ENCODE data around the gene ARMC7. TPM values are rescaled to one million over a fixed set of nuclear protein-coding genes. Genes with fewer than 3 reads are reported as not detected.
"Not testable (repeated sequence)": the region's sequence is repeated elsewhere in the genome, so short reads cannot be mapped to it uniquely, and the experiment has no call there.

ARMC7 gene
- total RNA-seq, 4 donors from 2014 or later, result 3.5 to 10.3 (median 6.7) TPM

DNA sequence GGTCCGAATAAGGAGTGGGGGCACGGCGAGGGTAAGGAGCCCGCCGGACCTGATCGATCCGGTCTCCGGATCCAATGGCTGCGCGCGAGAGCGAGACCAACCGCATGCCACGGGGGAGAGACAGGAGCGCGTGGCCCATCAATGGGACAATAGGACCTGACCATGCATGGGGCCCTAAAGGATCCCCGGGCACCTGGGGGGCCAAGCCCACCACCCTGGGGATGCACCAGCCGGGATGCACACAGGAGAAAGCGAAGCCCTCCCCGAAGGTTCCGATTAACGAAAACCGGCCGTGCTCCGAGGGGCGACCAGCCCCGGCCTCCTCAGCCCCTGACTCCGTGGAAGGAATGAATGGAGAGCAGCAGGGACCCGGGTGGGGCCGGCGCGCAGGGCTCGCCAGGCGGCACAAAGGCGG lies 44.0 kb downstream of the ARMC7 start:
- Histone ChIP-seq H3K4me3 (peak overlapping the region; percentile 74 to 97 (median 87)), H3K9me3 (no peaks in the 10 kb centered on the region), H3K27ac (replicated peaks in 1 of 4) (peak overlapping the region; percentile 60 to 86 (median 80)), H3K4me1 (peaks cover 11 to 23% (median 21%) of the 10 kb centered on the region in 4 donors), H3K36me3 (no peaks in the 10 kb centered on the region), H3K27me3 (no peaks in the 10 kb centered on the region)
- TF ChIP-seq EP300 (IDR thresholded peaks at IDR 0.05) (no peak), POLR2A (IDR thresholded peaks at IDR 0.05; ENCODE audit: low read depth) (no peak), POLR2AphosphoS5 (IDR thresholded peaks at IDR 0.05) (no peak)
- TF ChIP-seq, protein P1, sequence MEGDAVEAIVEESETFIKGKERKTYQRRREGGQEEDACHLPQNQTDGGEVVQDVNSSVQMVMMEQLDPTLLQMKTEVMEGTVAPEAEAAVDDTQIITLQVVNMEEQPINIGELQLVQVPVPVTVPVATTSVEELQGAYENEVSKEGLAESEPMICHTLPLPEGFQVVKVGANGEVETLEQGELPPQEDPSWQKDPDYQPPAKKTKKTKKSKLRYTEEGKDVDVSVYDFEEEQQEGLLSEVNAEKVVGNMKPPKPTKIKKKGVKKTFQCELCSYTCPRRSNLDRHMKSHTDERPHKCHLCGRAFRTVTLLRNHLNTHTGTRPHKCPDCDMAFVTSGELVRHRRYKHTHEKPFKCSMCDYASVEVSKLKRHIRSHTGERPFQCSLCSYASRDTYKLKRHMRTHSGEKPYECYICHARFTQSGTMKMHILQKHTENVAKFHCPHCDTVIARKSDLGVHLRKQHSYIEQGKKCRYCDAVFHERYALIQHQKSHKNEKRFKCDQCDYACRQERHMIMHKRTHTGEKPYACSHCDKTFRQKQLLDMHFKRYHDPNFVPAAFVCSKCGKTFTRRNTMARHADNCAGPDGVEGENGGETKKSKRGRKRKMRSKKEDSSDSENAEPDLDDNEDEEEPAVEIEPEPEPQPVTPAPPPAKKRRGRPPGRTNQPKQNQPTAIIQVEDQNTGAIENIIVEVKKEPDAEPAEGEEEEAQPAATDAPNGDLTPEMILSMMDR (IDR thresholded peaks at IDR 0.05), result no peak
- DNase-seq (ENCODE audit: extremely low spot score), result no peak
- 0% methylated on average over 15 of the region's 35 CpGs for WGBS
- intact Hi-C loops (cut with DNase I), result no loop called here

DNA sequence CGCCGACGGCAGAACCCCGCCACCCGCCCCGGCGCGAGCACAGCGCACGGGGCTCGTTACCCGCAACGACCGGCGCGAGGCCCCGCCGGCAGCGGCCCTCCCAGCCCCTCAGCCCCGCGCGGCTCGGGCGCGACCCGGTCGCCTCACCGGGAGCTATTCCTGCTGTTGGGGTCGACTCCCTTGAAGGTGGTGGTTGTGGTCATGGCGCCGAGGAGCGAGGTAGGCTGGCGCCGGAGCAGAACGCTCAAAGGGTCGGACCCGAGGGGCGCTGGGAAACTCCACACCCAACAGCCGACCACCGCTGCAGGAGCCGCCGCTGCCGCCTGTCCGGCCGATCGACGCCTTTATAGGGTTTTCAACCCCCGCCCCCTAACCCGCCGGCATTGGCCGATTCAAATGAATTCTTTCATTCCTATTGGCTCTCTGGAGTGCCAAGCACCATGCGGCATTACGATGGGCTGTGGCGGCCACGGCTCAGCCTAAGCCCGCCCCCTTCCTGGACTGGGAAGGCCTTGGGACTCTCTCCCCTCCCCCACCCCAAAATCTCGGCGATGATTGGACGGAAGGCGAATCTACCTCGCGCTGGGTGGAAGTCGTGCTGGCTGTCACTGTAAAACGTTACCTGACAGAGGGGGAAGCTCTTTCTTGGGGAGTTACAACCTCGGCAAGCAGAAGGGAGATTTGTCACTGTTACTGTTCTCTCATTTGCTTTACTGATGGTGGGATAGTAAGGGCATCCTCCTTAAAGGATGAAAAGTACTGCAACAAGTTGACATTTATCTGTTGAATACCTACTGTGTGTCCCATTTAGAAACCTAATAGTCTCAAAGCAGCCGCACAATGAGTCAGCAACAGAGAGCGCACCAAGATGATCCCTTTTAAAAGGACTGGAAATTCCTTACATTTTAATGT lies 44.7 kb downstream of the ARMC7 start, which contains the start of gene JPT1:
TSS of gene JPT1 (minus strand) at position 318 of the 912 bp plus-strand sequence. CDS start at position 203, 115 bp downstream.
- Histone ChIP-seq H3K36me3 (peaks cover 0 to under 1% (median 0%) of the 10 kb centered on the region in 4 donors), H3K27me3 (no peaks in the 10 kb centered on the region), H3K4me1 (peaks cover 11 to 23% (median 21%) of the 10 kb centered on the region in 4 donors), H3K27ac (replicated peaks in 1 of 4) (peak within 1 kb of the TSS; percentile 60 to 86 (median 80)), H3K4me3 (peak within 1 kb of the TSS; percentile 74 to 97 (median 87)), H3K9me3 (no peaks in the 10 kb centered on the region)
- TF ChIP-seq POLR2A (IDR thresholded peaks at IDR 0.05; ENCODE audit: low read depth) (peak; percentile 96), EP300 (IDR thresholded peaks at IDR 0.05) (no peak), POLR2AphosphoS5 (IDR thresholded peaks at IDR 0.05) (peak; percentile 90 to 99)
- TF ChIP-seq, protein P1 (IDR thresholded peaks at IDR 0.05), result no peak
- peak; percentile 100 for DNase-seq (ENCODE audit: extremely low spot score)
- 5% methylated on average over 28 of the region's 67 CpGs for WGBS
- intact Hi-C loops (cut with DNase I), result no loop called here

DNA sequence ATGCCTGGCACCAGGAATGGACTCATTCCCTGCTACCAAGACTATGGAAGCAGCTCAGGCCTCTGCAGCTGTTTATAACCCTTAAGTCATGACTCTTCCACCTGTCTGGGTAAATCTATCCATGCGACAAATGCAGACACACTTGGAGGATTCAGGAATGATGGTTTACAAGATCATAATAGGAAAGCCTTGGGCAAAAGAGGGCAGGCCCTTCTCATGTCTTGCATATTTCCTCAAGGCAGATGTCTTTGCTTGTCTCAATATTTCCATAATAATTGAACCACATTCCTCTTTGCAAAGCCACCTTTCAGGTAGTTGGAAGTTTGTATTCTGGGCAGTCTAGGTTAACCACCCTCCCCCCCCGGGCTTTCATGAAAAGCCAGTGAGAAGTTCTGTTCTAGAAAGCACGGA lies 45.4 kb downstream of the ARMC7 start:
- WGBS, result 95% methylated on average over 3 of the region's 3 CpGs
- no peak for DNase-seq (ENCODE audit: extremely low spot score)
- peaks cover 11 to 23% (median 21%) of the 10 kb centered on the region in 4 donors for H3K4me1 ChIP-seq
- TF ChIP-seq POLR2AphosphoS5 (IDR thresholded peaks at IDR 0.05) (no peak), EP300 (IDR thresholded peaks at IDR 0.05) (no peak), POLR2A (IDR thresholded peaks at IDR 0.05; ENCODE audit: low read depth) (no peak)
- TF ChIP-seq, protein P1 (IDR thresholded peaks at IDR 0.05), result no peak
- peaks cover 0 to 8% (median 0%) of the 10 kb centered on the region in 4 donors for H3K36me3 ChIP-seq
- H3K4me3 ChIP-seq, result peak overlapping the region in 2 of 4 donors; percentile 79 to 95
- no peaks in the 10 kb centered on the region for H3K27me3 ChIP-seq
- intact Hi-C loops (cut with DNase I), result no loop called here
- no peaks in the 10 kb centered on the region for H3K9me3 ChIP-seq
- H3K27ac ChIP-seq (replicated peaks in 1 of 4), result peak overlapping the region in 2 of 4 donors; percentile 52 to 86

DNA sequence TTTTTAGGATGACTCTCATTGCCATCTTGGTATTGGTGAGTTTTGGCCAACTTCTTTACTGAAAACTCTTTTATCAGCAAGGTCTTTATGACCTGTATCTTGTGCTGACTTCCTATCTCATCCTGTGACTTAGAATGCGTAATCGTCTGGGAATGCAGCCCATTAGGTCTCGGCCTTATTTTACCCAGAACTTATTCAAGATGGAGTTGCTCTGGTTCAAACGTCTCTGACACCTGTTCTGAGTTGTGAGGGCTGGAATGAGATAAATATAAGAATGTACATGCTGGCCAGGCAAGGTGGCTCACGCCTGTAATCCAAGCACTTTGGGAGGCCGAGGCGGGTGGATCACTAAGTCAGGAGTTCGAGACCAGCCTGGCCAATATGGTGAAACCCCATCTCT lies 48.7 kb downstream of the ARMC7 start:
- H3K27me3 ChIP-seq; intact Hi-C loops (cut with DNase I); DNase-seq (ENCODE audit: extremely low spot score); H3K27ac ChIP-seq (replicated peaks in 1 of 4); H3K4me3 ChIP-seq; H3K9me3 ChIP-seq: not testable (repeated sequence)
- H3K4me1 ChIP-seq, result peaks cover 6 to 12% (median 11%) of the 10 kb centered on the region in 4 donors
- H3K36me3 ChIP-seq, result peaks cover 0 to 14% (median 2%) of the 10 kb centered on the region in 4 donors
- WGBS, result 89% methylated on average over 8 of the region's 8 CpGs

All from esophagus muscularis mucosa (tissue), 4 donors.